Keratinocyte (primary cell): ENCODE measurements around the gene NOTUM. TPM values are rescaled to one million over a fixed set of nuclear protein-coding genes. Genes with fewer than 3 reads are reported as not detected.

ENCODE experiments used
- DNase-seq: peaks from one replicate; pipeline ENCODE4 v3.0.0-alpha.2; 2011; ENCODE audit warnings: low read depth, missing footprints, low spot score
- FAIRE-seq: peaks from 2 replicates; lab custom pipeline; 2011; peaks lifted over from hg19 to GRCh38; lab: Jason Lieb, UNC
- H2AFZ ChIP-seq: 2 replicates; pipeline ENCODE4 v1.6.0; 2012; ENCODE audit warnings: low read length, control low read depth, inconsistent platforms; ENCODE audit not compliant: control insufficient read depth
- H3K27ac ChIP-seq: 2 replicates; pipeline ENCODE4 v1.5.1; 2011; ENCODE audit warnings: low read length; ENCODE audit not compliant: control insufficient read depth, insufficient read depth
- H3K27me3 ChIP-seq: 3 replicates; pipeline ENCODE4 v1.6.0; 2011; ENCODE audit warnings: low read length; ENCODE audit not compliant: control insufficient read depth, insufficient read depth; ENCODE audit errors: extremely low read depth
- H3K36me3 ChIP-seq, 2 experiments: 2 replicates in 1 of 2; 3 replicates in 1 of 2; pipeline ENCODE4 v1.5.1; 2011; ENCODE audit warnings: low read length in 2 of 2, mild to moderate bottlenecking in 1 of 2; ENCODE audit not compliant: control insufficient read depth in 2 of 2, insufficient read depth in 2 of 2; ENCODE audit errors: extremely low read depth in 1 of 2
- H3K4me1 ChIP-seq: 3 replicates; pipeline ENCODE4 v1.5.1; 2011; ENCODE audit warnings: low read length; ENCODE audit not compliant: control insufficient read depth, insufficient read depth; ENCODE audit errors: extremely low read depth
- H3K4me2 ChIP-seq: 3 replicates; pipeline ENCODE4 v1.6.0; 2011; ENCODE audit warnings: low read depth, low read length; ENCODE audit not compliant: control insufficient read depth, insufficient read depth; ENCODE audit errors: extremely low read depth
- H3K4me3 ChIP-seq, 3 experiments: fragments of 200-600 bp in 1 of 3; sonication (generic) in 1 of 3; 2 replicates in 2 of 3; 3 replicates in 1 of 3; pipeline ENCODE4 v1.5.1; 2011 to 2016; ENCODE audit warnings: low read length in 3 of 3, mild to moderate bottlenecking in 3 of 3, control low read depth in 2 of 3, inconsistent platforms in 1 of 3, low read depth in 1 of 3, mixed read lengths in 1 of 3, mixed run types in 1 of 3, moderate library complexity in 1 of 3; ENCODE audit not compliant: control insufficient read depth in 2 of 3, insufficient read depth in 2 of 3; ENCODE audit errors: extremely low read depth in 1 of 3
- H3K79me2 ChIP-seq: 2 replicates; pipeline ENCODE4 v1.6.0; 2012; ENCODE audit warnings: low read length; ENCODE audit not compliant: control insufficient read depth, insufficient read depth
- H3K9ac ChIP-seq: 3 replicates; pipeline ENCODE4 v1.6.0; 2011; ENCODE audit warnings: low read length; ENCODE audit not compliant: control insufficient read depth, insufficient read depth; ENCODE audit errors: extremely low read depth
- H3K9me1 ChIP-seq: 3 replicates; pipeline ENCODE4 v1.6.0; 2011; ENCODE audit warnings: low read length; ENCODE audit not compliant: control insufficient read depth, insufficient read depth; ENCODE audit errors: extremely low read depth
- H3K9me3 ChIP-seq: 2 replicates; pipeline ENCODE4 v1.5.1; 2012; ENCODE audit warnings: low read depth, low read length; ENCODE audit not compliant: control insufficient read depth
- H4K20me1 ChIP-seq: 3 replicates; pipeline ENCODE4 v1.6.0; 2011; ENCODE audit warnings: low read length; ENCODE audit not compliant: control insufficient read depth, insufficient read depth; ENCODE audit errors: extremely low read depth
- CTCF ChIP-seq, 3 experiments: IDR thresholded peaks in 1 of 3; conservative IDR thresholded peaks in 1 of 3; optimal IDR thresholded peaks in 1 of 3; 2 replicates in 2 of 3; 3 replicates in 1 of 3; pipeline versions ENCODE3 to v1.5.1; 2011; ENCODE audit warnings: low read length in 3 of 3, mild to moderate bottlenecking in 3 of 3, moderate library complexity in 2 of 3, control low read depth in 1 of 3, inconsistent platforms in 1 of 3; ENCODE audit not compliant: insufficient read depth in 2 of 3; ENCODE audit errors: extremely low read depth in 1 of 3
- EZH2 ChIP-seq: IDR thresholded peaks from one replicate; pipeline ENCODE4 v1.6.1; 2012; ENCODE audit warnings: inconsistent platforms, mild to moderate bottlenecking, low read length, moderate library complexity
- dilution Hi-C: fragments of 300-500 bp; cut with MboI; formaldehyde crosslinking; loops from one replicate; pipeline ENCODE4 v1.7.0; 2020; ENCODE audit warnings: low sequenced_read_pairs; ENCODE audit not compliant: extremely low pct_ligation_motif_present
- polyA plus RNA-seq, 5 experiments: library from polyadenylated mRNA; depleted of rRNA in 3 of 5; stranded (reverse) in 3 of 5; stranded (forward) in 1 of 5; unstranded in 1 of 5; fragments of >200 nt; gene quantifications; 1 replicate in 1 of 5; 2 replicates in 3 of 5; 3 replicates in 1 of 5; pipeline versions ENCODE4 v1.2.1 to v1.2.3, GENCODE V29; 2011 to 2012; ENCODE audit warnings: missing spikeins in 2 of 5, low read depth in 1 of 5, low replicate concordance in 1 of 5

Gene NOTUM
- polyA plus RNA-seq, 1 donor (not counting 4 experiments of a cell fraction or from before 2014, with no cell fraction given) = not detected

- Histone ChIP-seq H3K9me3 (no peaks in the 10 kb centered on the region), H3K79me2 (peaks cover 8% of the 10 kb centered on the region), H3K27ac (no peak overlapping the region), H3K36me3 (peaks cover 23 to 33% of the 10 kb centered on the region in 2 experiments), H3K4me2 (no peak overlapping the region), H3K9ac (no peak overlapping the region), H4K20me1 (peaks cover 9% of the 10 kb centered on the region), H3K9me1 (no peaks in the 10 kb centered on the region), H2AFZ (no peak overlapping the region), H3K4me1 (peaks cover 14% of the 10 kb centered on the region), H3K27me3 (no peaks in the 10 kb centered on the region), H3K4me3 (no peak overlapping the region)
- dilution Hi-C loops = no loop called here
- no peak for FAIRE-seq
- TF ChIP-seq EZH2 = no peak
- DNase-seq = no peak
These were observed 56.2 kb downstream of the NOTUM start for GRCh38 chr17:81904600-81905423.

- no peaks in the 10 kb centered on the region for H3K27me3 ChIP-seq
- peaks cover 26 to 41% of the 10 kb centered on the region in 2 experiments for H3K36me3 ChIP-seq
- FAIRE-seq = no peak
These were observed 56.9 kb downstream of the NOTUM start for GRCh38 chr17:81903896-81904599.

More at GRCh38 chr17:81903896-81904599, 56.9 kb downstream of the NOTUM start:
- H3K9ac ChIP-seq = no peak overlapping the region
- DNase-seq = no peak
- no peak overlapping the region for H3K4me3 ChIP-seq
- no peak overlapping the region for H2AFZ ChIP-seq
- H3K79me2 ChIP-seq = peaks cover under 1% of the 10 kb centered on the region
- no peak for TF ChIP-seq EZH2
- no peak for TF ChIP-seq CTCF (optimal IDR thresholded peaks at IDR 0.05 in 1 of 3, IDR thresholded peaks at IDR 0.05 in 1 of 3, conservative IDR thresholded peaks at IDR 0.05 in 1 of 3; ENCODE audit: extremely low read depth in 1 of 3, insufficient read depth in 2 of 3, low read length in 3 of 3)
- peaks cover 18% of the 10 kb centered on the region for H3K4me1 ChIP-seq
- H3K9me1 ChIP-seq = no peaks in the 10 kb centered on the region
- H3K9me3 ChIP-seq = no peaks in the 10 kb centered on the region
- no peak overlapping the region for H3K4me2 ChIP-seq
- peaks cover 11% of the 10 kb centered on the region for H4K20me1 ChIP-seq
- no peak overlapping the region for H3K27ac ChIP-seq
- dilution Hi-C loops = no loop called here
